HFFc6 (cell line): ENCODE measurements around the gene RANGRF. TPM values are rescaled to one million over a fixed set of nuclear protein-coding genes. Genes with fewer than 3 reads are reported as not detected.

Experiments used
- DNase-seq: peaks from one replicate; pipeline ENCODE4 v3.0.0-alpha.2; 2018
- H3K27ac Mint-ChIP-seq: 2 replicates; pipeline ENCODE4 v1.8.0; 2020; ENCODE audit warnings: mild to moderate bottlenecking, mixed read lengths
- H3K27me3 Mint-ChIP-seq: 2 replicates; pipeline ENCODE4 v1.8.0; 2021; ENCODE audit warnings: mild to moderate bottlenecking, moderate library complexity, mixed read lengths; ENCODE audit not compliant: insufficient read depth
- H3K36me3 Mint-ChIP-seq: 2 replicates; pipeline ENCODE4 v1.8.0; 2021; ENCODE audit warnings: low read depth, mixed read lengths
- H3K4me1 Mint-ChIP-seq: 2 replicates; pipeline ENCODE4 v1.8.0; 2020; ENCODE audit warnings: low read depth, mixed read lengths
- H3K4me3 Mint-ChIP-seq: 2 replicates; pipeline ENCODE4 v1.8.0; 2020; ENCODE audit warnings: mild to moderate bottlenecking, moderate library complexity, mixed read lengths
- H3K9me3 Mint-ChIP-seq: 2 replicates; pipeline ENCODE4 v1.8.0; 2020; ENCODE audit warnings: mild to moderate bottlenecking, mixed read lengths
- total RNA-seq, 6 experiments: library from RNA; stranded (reverse); fragmentation: NEBNext Ultra II Directional; extraction: Animal tissue kit (Norgen Biotek cat#: 25700); gene quantifications; 2 replicates in 1 of 6; 3 replicates in 5 of 6; pipeline ENCODE4 v1.2.3, GENCODE V29; 2021
- TF ChIP-seq, protein P1 (sequence below): fragments of 200-600 bp; sonication (generic); IDR thresholded peaks from 2 replicates; pipeline ENCODE4 v1.5.0; 2021; ENCODE audit warnings: antibody characterized with exemption, mild to moderate bottlenecking

RANGRF gene
- total RNA-seq, 6 experiments from 2014 or later, result 27.8 to 32.2 (median 30.9) TPM

DNA sequence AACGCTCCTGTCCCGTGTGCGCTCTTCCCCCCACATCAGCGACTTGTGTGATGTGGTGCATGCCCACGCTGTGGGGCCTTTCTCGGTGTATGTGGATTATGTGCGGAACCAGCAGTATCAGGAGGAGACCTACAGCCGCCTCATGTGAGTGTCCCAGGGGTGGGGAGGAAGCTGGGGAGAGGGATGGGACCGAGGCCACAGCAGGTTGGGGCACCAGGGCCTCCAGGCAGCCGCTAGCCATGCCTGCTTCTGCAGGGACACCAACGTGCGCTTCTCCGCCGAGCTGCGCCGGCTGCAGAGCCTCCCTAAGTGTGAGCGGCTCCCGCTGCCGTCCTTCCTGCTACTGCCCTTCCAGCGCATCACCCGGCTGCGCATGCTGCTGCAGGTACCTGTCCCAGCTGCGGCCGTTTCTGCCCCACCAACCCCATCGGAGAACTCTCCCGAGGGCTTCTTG, 27.3 kb downstream of the RANGRF start:
- Mint-ChIP-seq H3K4me3 (0 out of 2 replicates have a peak overlapping the region, but pooled peaks have one; percentile 7), H3K27ac (no peak overlapping the region), H3K9me3 (no peaks in the 10 kb centered on the region), H3K27me3 (peaks cover 62% of the 10 kb centered on the region), H3K36me3 (no peaks in the 10 kb centered on the region), H3K4me1 (peaks cover 8% of the 10 kb centered on the region)
- TF ChIP-seq, protein P1, sequence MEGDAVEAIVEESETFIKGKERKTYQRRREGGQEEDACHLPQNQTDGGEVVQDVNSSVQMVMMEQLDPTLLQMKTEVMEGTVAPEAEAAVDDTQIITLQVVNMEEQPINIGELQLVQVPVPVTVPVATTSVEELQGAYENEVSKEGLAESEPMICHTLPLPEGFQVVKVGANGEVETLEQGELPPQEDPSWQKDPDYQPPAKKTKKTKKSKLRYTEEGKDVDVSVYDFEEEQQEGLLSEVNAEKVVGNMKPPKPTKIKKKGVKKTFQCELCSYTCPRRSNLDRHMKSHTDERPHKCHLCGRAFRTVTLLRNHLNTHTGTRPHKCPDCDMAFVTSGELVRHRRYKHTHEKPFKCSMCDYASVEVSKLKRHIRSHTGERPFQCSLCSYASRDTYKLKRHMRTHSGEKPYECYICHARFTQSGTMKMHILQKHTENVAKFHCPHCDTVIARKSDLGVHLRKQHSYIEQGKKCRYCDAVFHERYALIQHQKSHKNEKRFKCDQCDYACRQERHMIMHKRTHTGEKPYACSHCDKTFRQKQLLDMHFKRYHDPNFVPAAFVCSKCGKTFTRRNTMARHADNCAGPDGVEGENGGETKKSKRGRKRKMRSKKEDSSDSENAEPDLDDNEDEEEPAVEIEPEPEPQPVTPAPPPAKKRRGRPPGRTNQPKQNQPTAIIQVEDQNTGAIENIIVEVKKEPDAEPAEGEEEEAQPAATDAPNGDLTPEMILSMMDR, result no peak
- DNase-seq, result no peak

DNA sequence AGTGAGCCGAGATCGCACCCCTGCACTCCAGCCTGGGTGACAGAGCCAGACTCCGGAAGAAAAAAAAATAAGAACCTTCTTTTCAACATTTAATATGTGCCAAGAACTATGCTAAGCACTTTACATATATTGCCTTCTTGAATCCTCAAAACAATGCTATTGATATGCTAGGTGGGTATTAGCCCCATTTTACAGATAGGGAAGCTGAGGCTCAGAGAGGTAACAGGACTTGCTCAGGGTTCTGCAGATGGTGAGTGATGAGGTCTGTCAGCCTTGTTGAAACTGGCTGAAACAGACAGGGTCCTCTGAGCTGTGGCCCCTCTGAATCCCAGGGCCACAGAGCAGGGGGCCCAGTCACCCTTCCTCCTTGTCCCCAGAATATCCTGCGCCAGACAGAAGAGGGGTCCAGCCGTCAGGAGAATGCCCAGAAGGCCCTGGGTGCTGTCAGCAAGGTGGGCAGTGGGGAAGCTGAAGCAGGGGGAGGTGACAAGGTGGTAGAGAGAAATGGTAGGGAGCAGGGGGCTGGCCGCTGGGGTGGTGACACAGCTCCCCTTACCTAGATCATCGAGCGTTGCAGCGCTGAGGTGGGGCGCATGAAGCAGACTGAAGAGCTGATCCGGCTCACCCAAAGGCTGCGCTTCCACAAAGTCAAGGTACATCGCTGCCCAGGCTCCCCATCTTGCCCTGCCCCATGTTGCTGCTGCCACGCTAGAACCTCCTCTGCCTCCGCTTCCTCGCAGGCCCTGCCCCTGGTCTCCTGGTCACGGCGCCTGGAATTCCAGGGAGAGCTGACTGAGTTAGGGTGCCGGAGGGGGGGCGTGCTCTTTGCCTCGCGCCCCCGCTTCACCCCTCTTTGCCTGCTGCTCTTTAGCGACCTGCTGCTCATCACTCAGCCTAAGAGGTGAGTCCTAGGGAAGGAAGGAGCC, 29.8 kb downstream of the RANGRF start:
- Mint-ChIP-seq H3K9me3 (no peaks in the 10 kb centered on the region), H3K27ac (no peak overlapping the region), H3K27me3 (peaks cover 51% of the 10 kb centered on the region), H3K4me1 (peaks cover 8% of the 10 kb centered on the region), H3K4me3 (no peak overlapping the region), H3K36me3 (no peaks in the 10 kb centered on the region)
- DNase-seq, result no peak
- TF ChIP-seq, protein P1, result no peak

DNA sequence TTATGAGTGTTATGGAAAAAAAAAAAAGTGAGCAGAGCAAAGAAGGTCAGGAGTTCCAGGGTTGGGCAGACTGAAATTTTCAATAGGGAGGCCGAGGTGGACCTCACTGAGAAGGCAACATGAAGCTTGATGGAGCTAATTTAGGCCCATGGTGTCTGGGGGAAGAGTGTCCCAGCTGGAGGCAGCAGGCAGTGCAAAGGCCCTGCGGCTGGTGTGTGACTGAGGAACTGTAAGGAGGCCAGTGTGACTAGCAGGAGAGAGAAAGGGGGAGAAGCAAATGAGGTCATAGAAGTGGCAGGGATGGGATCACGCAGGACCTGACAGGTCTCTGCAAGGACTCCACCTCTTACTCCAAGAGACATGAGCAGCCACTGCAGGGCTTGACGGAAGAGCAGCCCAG, 31.8 kb downstream of the RANGRF start:
- H3K27me3 Mint-ChIP-seq, result peaks cover 42% of the 10 kb centered on the region
- no peak for DNase-seq
- TF ChIP-seq, protein P1, result no peak
- peaks cover 5% of the 10 kb centered on the region for H3K4me1 Mint-ChIP-seq
- no peak overlapping the region for H3K4me3 Mint-ChIP-seq
- H3K27ac Mint-ChIP-seq, result no peak overlapping the region
- H3K36me3 Mint-ChIP-seq, result no peaks in the 10 kb centered on the region
- no peaks in the 10 kb centered on the region for H3K9me3 Mint-ChIP-seq

DNA sequence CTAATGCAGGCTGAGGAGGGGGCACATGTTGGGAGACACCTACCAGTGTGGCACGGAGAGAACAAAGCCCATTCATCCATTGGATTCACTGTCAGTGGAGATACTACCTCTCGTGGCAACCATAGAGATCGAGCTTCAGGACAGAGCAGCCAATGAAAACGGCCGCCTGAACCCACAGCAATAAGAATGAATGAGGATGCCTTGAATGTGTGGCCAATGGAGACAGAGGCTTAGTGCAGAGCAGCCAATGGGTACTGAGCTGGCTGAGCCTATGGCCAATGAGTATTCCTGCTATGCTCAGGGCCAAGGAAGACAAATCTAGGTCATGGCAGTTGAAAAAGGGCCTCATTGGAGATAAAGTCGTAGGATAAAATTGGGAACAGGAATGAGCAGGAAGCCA, 32.5 kb downstream of the RANGRF start:
- Mint-ChIP-seq H3K27me3 (peaks cover 37% of the 10 kb centered on the region), H3K4me1 (no peaks in the 10 kb centered on the region), H3K27ac (no peak overlapping the region), H3K36me3 (no peaks in the 10 kb centered on the region), H3K4me3 (no peak overlapping the region), H3K9me3 (no peaks in the 10 kb centered on the region)
- no peak for DNase-seq
- TF ChIP-seq, protein P1, result no peak

DNA sequence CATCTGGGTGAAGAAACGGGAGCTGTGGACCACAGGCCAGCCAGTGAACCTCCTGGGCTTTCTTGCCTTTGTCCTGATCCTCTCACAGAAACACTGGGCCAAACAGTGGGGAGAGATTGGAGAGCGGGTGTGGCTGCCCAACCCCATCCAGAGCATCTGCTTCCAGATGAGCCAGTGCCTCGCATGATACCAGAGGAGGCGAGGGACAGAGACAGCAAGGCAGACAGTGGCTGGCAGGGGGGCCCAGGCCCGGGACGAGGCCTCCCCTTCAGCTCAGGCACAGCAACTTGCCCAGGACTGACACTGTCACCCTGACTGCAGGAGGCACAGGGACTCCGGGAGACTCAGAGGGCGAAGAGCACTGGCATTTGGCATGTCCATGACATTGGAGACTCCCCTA, 33.6 kb downstream of the RANGRF start:
- DNase-seq, result no peak
- H3K4me3 Mint-ChIP-seq, result no peak overlapping the region
- H3K4me1 Mint-ChIP-seq, result no peaks in the 10 kb centered on the region
- H3K9me3 Mint-ChIP-seq, result no peaks in the 10 kb centered on the region
- no peak overlapping the region for H3K27ac Mint-ChIP-seq
- TF ChIP-seq, protein P1, result no peak
- H3K27me3 Mint-ChIP-seq, result peaks cover 35% of the 10 kb centered on the region
- no peaks in the 10 kb centered on the region for H3K36me3 Mint-ChIP-seq
